ENCODE measurements around the gene MTHFD1. TPM values are rescaled to one million over a fixed set of nuclear protein-coding genes. Genes with fewer than 3 reads are reported as not detected.

The MTHFD1 gene
- total and polyA plus RNA-seq, 4 experiments from 2014 or later: 27.9 to 48.3 (median 36.0) TPM

GRCh38 chr14:64434528-64434927, 46.4 kb downstream of the MTHFD1 start:
- no peaks in the 10 kb centered on the region for H3K9me3 ChIP-seq (ENCODE audit: control insufficient read depth in 1 of 2, low read length in 2 of 2)
- no peaks in the 10 kb centered on the region for H3K4me1 ChIP-seq (ENCODE audit: insufficient read depth, low read length)
- no peak overlapping the region for H3K4me3 ChIP-seq (ENCODE audit: low read length in 2 of 2)
- POLR2A ChIA-PET (ENCODE audit: partially characterized antibody): interaction anchor here (0.6 kb wide), 1 partner anchor 285 kb away, joined by 5 read pairs; no protein-coding TSS in a partner anchor
- H3K9me3 Mint-ChIP-seq: no peaks in the 10 kb centered on the region
- no peak for DNase-seq
- peak overlapping the region in 1 of 7 donors; percentile 50 for H3K27ac Mint-ChIP-seq
- H3K36me3 Mint-ChIP-seq: peaks cover 53 to 61% of the 10 kb centered on the region in 2 donors
- intact Hi-C loops (cut with micrococcal nuclease): no loop called here
- H3K27me3 ChIP-seq (ENCODE audit: insufficient read depth, low read length): no peaks in the 10 kb centered on the region
- no peaks in the 10 kb centered on the region for H3K27me3 Mint-ChIP-seq
- no peak overlapping the region for H3K4me3 Mint-ChIP-seq
- H3K36me3 ChIP-seq (ENCODE audit: insufficient read depth, low read length): peaks cover 7% of the 10 kb centered on the region
- H3K27ac ChIP-seq (ENCODE audit: low read depth, low read length): no peak overlapping the region
- peaks cover 7 to 13% (median 12%) of the 10 kb centered on the region in 4 donors for H3K4me1 Mint-ChIP-seq
- CTCF ChIA-PET (ENCODE audit: partially characterized antibody): interaction anchor here (0.6 to 10.9 kb wide), 5 partner anchors 11 to 589 kb away, joined by 3 to 117 read pairs (median 8); no protein-coding TSS in a partner anchor

DNA sequence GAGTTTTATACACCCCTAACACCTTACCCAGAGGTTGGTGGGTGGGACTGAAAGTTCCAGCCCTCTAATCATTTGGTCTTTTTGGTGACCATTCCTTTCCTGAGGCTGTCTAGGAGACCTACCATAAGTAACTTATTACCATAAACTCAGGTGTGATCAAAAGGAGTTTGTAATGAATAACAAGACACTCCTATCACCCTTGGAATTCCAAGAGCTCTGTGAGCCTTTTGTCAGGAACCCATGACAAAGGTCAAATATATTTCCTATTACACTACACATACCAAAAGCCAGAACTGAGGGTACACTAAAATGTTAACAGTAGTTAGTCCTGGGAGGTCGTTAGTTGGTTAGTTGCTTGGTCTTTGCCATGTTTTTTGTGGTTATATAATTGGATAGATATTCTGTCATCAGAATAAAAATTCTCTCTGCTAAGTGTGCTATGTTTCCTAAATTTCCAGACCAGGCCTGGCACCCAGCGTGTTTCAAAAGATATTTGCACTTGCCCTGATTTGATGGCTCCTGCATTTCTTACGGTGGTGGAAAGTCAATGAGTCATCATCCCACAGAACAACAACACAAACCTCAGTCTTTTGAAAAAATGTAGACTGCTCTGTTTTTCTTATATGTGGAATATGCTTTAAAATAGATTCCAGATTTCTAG, 50.2 kb downstream of the MTHFD1 start:
- ChIA-PET CTCF (ENCODE audit: partially characterized antibody) (interaction anchor here (6.2 to 10.9 kb wide), 2 partner anchors 9 to 41 kb away, joined by 38 to 117 read pairs; no protein-coding TSS in a partner anchor), POLR2A (ENCODE audit: partially characterized antibody) (no interaction called here)
- H3K27me3 Mint-ChIP-seq: no peaks in the 10 kb centered on the region
- peaks cover 7 to 14% (median 12%) of the 10 kb centered on the region in 4 donors for H3K4me1 Mint-ChIP-seq
- no peak overlapping the region for H3K4me3 Mint-ChIP-seq
- H3K4me1 ChIP-seq (ENCODE audit: insufficient read depth, low read length): no peaks in the 10 kb centered on the region
- H3K4me3 ChIP-seq (ENCODE audit: low read length in 2 of 2): no peak overlapping the region
- H3K27me3 ChIP-seq (ENCODE audit: insufficient read depth, low read length): no peaks in the 10 kb centered on the region
- H3K36me3 Mint-ChIP-seq: peaks cover 50 to 70% of the 10 kb centered on the region in 2 donors
- H3K27ac Mint-ChIP-seq: peak overlapping the region in 1 of 7 donors; percentile 50
- no peak overlapping the region for H3K27ac ChIP-seq (ENCODE audit: low read depth, low read length)
- H3K9me3 Mint-ChIP-seq: no peaks in the 10 kb centered on the region
- intact Hi-C loops (cut with micrococcal nuclease): no loop called here
- H3K36me3 ChIP-seq (ENCODE audit: insufficient read depth, low read length): peaks cover 7% of the 10 kb centered on the region
- no peak for DNase-seq
- no peaks in the 10 kb centered on the region for H3K9me3 ChIP-seq (ENCODE audit: control insufficient read depth in 1 of 2, low read length in 2 of 2)

DNA sequence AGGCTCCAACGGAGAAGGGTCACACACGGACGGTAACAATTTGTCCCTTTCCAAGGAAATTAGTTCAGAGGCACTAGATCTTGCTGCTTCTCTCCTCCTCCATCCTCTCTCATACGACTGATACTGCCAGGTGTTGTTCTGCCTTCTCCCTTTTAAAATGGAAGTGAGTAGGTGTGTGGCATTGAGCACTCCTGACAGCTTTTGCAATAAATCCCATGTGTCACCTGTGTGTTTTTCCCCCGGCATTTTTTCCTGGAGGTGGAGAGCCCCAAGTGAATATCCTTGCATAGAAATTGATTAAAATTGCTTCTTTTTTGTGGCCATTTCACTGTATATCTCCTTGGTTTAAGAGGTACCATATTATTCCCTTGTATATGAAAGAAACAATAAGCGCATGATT, 51.0 kb downstream of the MTHFD1 start:
- Mint-ChIP-seq H3K27me3 (no peaks in the 10 kb centered on the region), H3K4me1 (peaks cover 7 to 22% (median 14%) of the 10 kb centered on the region in 4 donors), H3K36me3 (peaks cover 51 to 73% of the 10 kb centered on the region in 2 donors), H3K9me3 (no peaks in the 10 kb centered on the region), H3K27ac (peak overlapping the region in 1 of 7 donors; percentile 5), H3K4me3 (no peak overlapping the region)
- Histone ChIP-seq H3K27me3 (ENCODE audit: insufficient read depth, low read length) (no peaks in the 10 kb centered on the region), H3K4me3 (ENCODE audit: low read length in 2 of 2) (no peak overlapping the region), H3K4me1 (ENCODE audit: insufficient read depth, low read length) (peaks cover 2% of the 10 kb centered on the region), H3K9me3 (ENCODE audit: control insufficient read depth in 1 of 2, low read length in 2 of 2) (no peaks in the 10 kb centered on the region), H3K36me3 (ENCODE audit: insufficient read depth, low read length) (peaks cover 7% of the 10 kb centered on the region), H3K27ac (ENCODE audit: low read depth, low read length) (no peak overlapping the region)
- no peak for DNase-seq
- CTCF ChIA-PET (ENCODE audit: partially characterized antibody): interaction anchor here (6.2 kb wide), 1 partner anchor 10 kb away, joined by 38 read pairs; no protein-coding TSS in a partner anchor
- POLR2A ChIA-PET (ENCODE audit: partially characterized antibody): no interaction called here
- intact Hi-C loops (cut with micrococcal nuclease): no loop called here

GRCh38 chr14:64440494-64440893, 52.3 kb downstream of the MTHFD1 start:
- H3K9me3 Mint-ChIP-seq: no peaks in the 10 kb centered on the region
- POLR2A ChIA-PET (ENCODE audit: partially characterized antibody): no interaction called here
- H3K4me1 Mint-ChIP-seq: peaks cover 19 to 35% (median 27%) of the 10 kb centered on the region in 4 donors
- no peak overlapping the region for H3K27ac Mint-ChIP-seq
- H3K4me3 Mint-ChIP-seq: no peak overlapping the region
- Histone ChIP-seq H3K4me1 (ENCODE audit: insufficient read depth, low read length) (peaks cover 15% of the 10 kb centered on the region), H3K27ac (ENCODE audit: low read depth, low read length) (no peak overlapping the region), H3K4me3 (ENCODE audit: low read length in 2 of 2) (no peak overlapping the region), H3K27me3 (ENCODE audit: insufficient read depth, low read length) (no peaks in the 10 kb centered on the region), H3K36me3 (ENCODE audit: insufficient read depth, low read length) (peaks cover 7% of the 10 kb centered on the region), H3K9me3 (ENCODE audit: control insufficient read depth in 1 of 2, low read length in 2 of 2) (no peaks in the 10 kb centered on the region)
- CTCF ChIA-PET (ENCODE audit: partially characterized antibody): interaction anchor here (6.2 kb wide), 1 partner anchor 11 kb away, joined by 38 read pairs; no protein-coding TSS in a partner anchor
- DNase-seq: no peak
- intact Hi-C loops (cut with micrococcal nuclease): no loop called here
- peaks cover 42 to 68% of the 10 kb centered on the region in 2 donors for H3K36me3 Mint-ChIP-seq
- H3K27me3 Mint-ChIP-seq: no peaks in the 10 kb centered on the region

GRCh38 chr14:64442300-64442988, 54.3 kb downstream of the MTHFD1 start:
- DNase-seq: no peak
- Mint-ChIP-seq H3K4me1 (peaks cover 25 to 45% (median 32%) of the 10 kb centered on the region in 4 donors), H3K9me3 (no peaks in the 10 kb centered on the region), H3K4me3 (no peak overlapping the region), H3K27me3 (no peaks in the 10 kb centered on the region), H3K36me3 (peaks cover 32 to 52% of the 10 kb centered on the region in 2 donors), H3K27ac (no peak overlapping the region)
- ChIA-PET CTCF (ENCODE audit: partially characterized antibody) (interaction anchor here (0.5 kb wide), 1 partner anchor 38 kb away, joined by 3 read pairs; no protein-coding TSS in a partner anchor), POLR2A (ENCODE audit: partially characterized antibody) (no interaction called here)
- Histone ChIP-seq H3K4me3 (ENCODE audit: low read length in 2 of 2) (no peak overlapping the region), H3K9me3 (ENCODE audit: control insufficient read depth in 1 of 2, low read length in 2 of 2) (no peaks in the 10 kb centered on the region), H3K36me3 (ENCODE audit: insufficient read depth, low read length) (peaks cover 7% of the 10 kb centered on the region), H3K27ac (ENCODE audit: low read depth, low read length) (no peak overlapping the region), H3K4me1 (ENCODE audit: insufficient read depth, low read length) (peaks cover 19% of the 10 kb centered on the region), H3K27me3 (ENCODE audit: insufficient read depth, low read length) (no peaks in the 10 kb centered on the region)
- intact Hi-C loops (cut with micrococcal nuclease): no loop called here

DNA sequence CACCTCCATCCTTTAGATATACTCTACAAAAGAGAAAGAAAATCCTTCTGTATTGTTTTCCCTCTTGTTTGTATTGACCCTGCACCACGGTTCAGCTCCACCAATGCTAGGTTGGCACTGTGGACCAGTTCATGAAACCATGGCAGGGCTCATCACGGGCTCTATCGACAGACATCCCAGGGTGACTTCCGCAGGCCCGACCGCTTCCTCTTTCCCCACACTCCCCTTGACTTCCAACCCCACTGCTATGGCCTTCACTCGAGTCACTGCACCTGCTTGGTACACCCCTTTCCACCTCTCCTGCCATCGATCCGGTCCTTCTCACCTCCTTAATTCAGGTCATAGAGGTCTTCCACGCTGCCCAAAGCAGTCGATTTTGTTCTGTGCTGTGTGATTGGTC, 56.0 kb downstream of the MTHFD1 start:
- intact Hi-C loops (cut with micrococcal nuclease): no loop called here
- CTCF ChIA-PET (ENCODE audit: partially characterized antibody): interaction anchor here (2.2 to 7.9 kb wide), 3 partner anchors 8 to 19 kb away, joined by 5 to 62 read pairs (median 13); no protein-coding TSS in a partner anchor
- H3K27me3 ChIP-seq (ENCODE audit: insufficient read depth, low read length): no peaks in the 10 kb centered on the region
- no peak for DNase-seq
- no peak overlapping the region for H3K27ac ChIP-seq (ENCODE audit: low read depth, low read length)
- H3K4me3 ChIP-seq (ENCODE audit: low read length in 2 of 2): no peak overlapping the region
- peaks cover 20 to 39% (median 27%) of the 10 kb centered on the region in 4 donors for H3K4me1 Mint-ChIP-seq
- POLR2A ChIA-PET (ENCODE audit: partially characterized antibody): interaction anchor here (1.2 kb wide), 1 partner anchor 14 kb away, joined by 3 read pairs; no protein-coding TSS in a partner anchor
- no peaks in the 10 kb centered on the region for H3K9me3 ChIP-seq (ENCODE audit: control insufficient read depth in 1 of 2, low read length in 2 of 2)
- H3K27me3 Mint-ChIP-seq: no peaks in the 10 kb centered on the region
- H3K4me3 Mint-ChIP-seq: no peak overlapping the region
- peaks cover 10% of the 10 kb centered on the region for H3K36me3 ChIP-seq (ENCODE audit: insufficient read depth, low read length)
- no peaks in the 10 kb centered on the region for H3K9me3 Mint-ChIP-seq
- H3K36me3 Mint-ChIP-seq: peaks cover 24 to 47% of the 10 kb centered on the region in 2 donors
- H3K4me1 ChIP-seq (ENCODE audit: insufficient read depth, low read length): peaks cover 19% of the 10 kb centered on the region
- peak overlapping the region in 5 of 7 donors; percentile 30 to 89 (median 57) for H3K27ac Mint-ChIP-seq

Data from CD4-positive, alpha-beta memory T cell (primary cell).